Brain microvascular endothelial cell (primary cell): ENCODE results near the gene HECTD1.

Experiments used
- DNase-seq: peaks from one replicate; pipeline ENCODE4 v3.0.0-alpha.2; 2020
- H3K27ac ChIP-seq: fragments of 250-450 bp; sonication (Bioruptor Pico); 2 replicates; pipeline ENCODE4 v1.5.1; 2020; ENCODE audit warnings: mild to moderate bottlenecking, moderate library complexity
- H3K27me3 ChIP-seq: fragments of 250-450 bp; sonication (Bioruptor Pico); replicated peaks from 2 replicates; pipeline ENCODE4 v1.5.1; 2020; ENCODE audit warnings: mild to moderate bottlenecking
- H3K36me3 ChIP-seq: fragments of 250-450 bp; sonication (Bioruptor Pico); replicated peaks from 2 replicates; pipeline ENCODE4 v1.5.1; 2020; ENCODE audit warnings: mild to moderate bottlenecking
- H3K4me3 ChIP-seq: 2 replicates; pipeline ENCODE4 v1.5.1; 2011; ENCODE audit warnings: low read depth, mild to moderate bottlenecking, control low read depth, low read length, moderate library complexity
- CTCF ChIP-seq: IDR thresholded peaks from 2 replicates; pipeline ENCODE4 v1.5.1; 2011; ENCODE audit warnings: low read depth, mild to moderate bottlenecking, moderate library complexity, low read length, control low read depth, inconsistent platforms; ENCODE audit errors: missing control alignments
- in situ Hi-C: cut with HindIII; loops from 2 replicates; pipeline ENCODE4 v1.10.0; 2017; ENCODE audit warnings: low sequenced_read_pairs, low pct_ligation_motif_present

The HECTD1 gene

GRCh38 chr14:31080484-31080883, 127.1 kb downstream of the HECTD1 start:
- TF ChIP-seq CTCF, result no peak
- H3K27me3 ChIP-seq, result no peaks in the 10 kb centered on the region
- H3K36me3 ChIP-seq, result no peaks in the 10 kb centered on the region
- in situ Hi-C loops, result no loop called here
- no peak overlapping the region for H3K27ac ChIP-seq
- DNase-seq, result no peak
- H3K4me3 ChIP-seq, result no peak overlapping the region

- Histone ChIP-seq H3K27me3 (no peaks in the 10 kb centered on the region), H3K4me3 (no peak overlapping the region), H3K27ac (no peak overlapping the region), H3K36me3 (no peaks in the 10 kb centered on the region)
- in situ Hi-C loops, result no loop called here
- no peak for DNase-seq
- TF ChIP-seq CTCF, result no peak
Measured at GRCh38 chr14:31080056-31080455, 127.5 kb downstream of the HECTD1 start.

- Histone ChIP-seq H3K4me3 (no peak overlapping the region), H3K27ac (no peak overlapping the region), H3K36me3 (no peaks in the 10 kb centered on the region), H3K27me3 (no peaks in the 10 kb centered on the region)
- DNase-seq, result no peak
- no peak for TF ChIP-seq CTCF
- in situ Hi-C loops, result no loop called here
Measured at GRCh38 chr14:31078766-31079165, 128.8 kb downstream of the HECTD1 start.

GRCh38 chr14:31075144-31075543, 132.4 kb downstream of the HECTD1 start:
- DNase-seq, result no peak
- in situ Hi-C loops, result no loop called here
- Histone ChIP-seq H3K36me3 (no peaks in the 10 kb centered on the region), H3K27ac (no peak overlapping the region), H3K4me3 (no peak overlapping the region), H3K27me3 (no peaks in the 10 kb centered on the region)
- TF ChIP-seq CTCF, result no peak

- Histone ChIP-seq H3K36me3 (no peaks in the 10 kb centered on the region), H3K27ac (no peak overlapping the region), H3K27me3 (no peaks in the 10 kb centered on the region), H3K4me3 (no peak overlapping the region)
- TF ChIP-seq CTCF, result no peak
- in situ Hi-C loops, result no loop called here
- no peak for DNase-seq
Measured at GRCh38 chr14:31071151-31071550, 136.4 kb downstream of the HECTD1 start.

GRCh38 chr14:31070431-31070830, 137.2 kb downstream of the HECTD1 start:
- H3K4me3 ChIP-seq, result no peak overlapping the region
- in situ Hi-C loops, result no loop called here
- H3K27ac ChIP-seq, result peak overlapping the region; percentile 37
- DNase-seq, result peak; percentile 85
- no peaks in the 10 kb centered on the region for H3K36me3 ChIP-seq
- no peaks in the 10 kb centered on the region for H3K27me3 ChIP-seq
- TF ChIP-seq CTCF, result no peak
